GM18517 (cell line): ENCODE measurements around the gene PCDHB6.
"Not testable (repeated sequence)": the region's sequence is repeated elsewhere in the genome, so short reads cannot be mapped to it uniquely, and the experiment has no call there.

Experiments
- ATAC-seq: cut with Tn5 transposase; IDR thresholded peaks from one replicate; pipeline ENCODE4 v1.9.1; 2021; ENCODE audit warnings: mild to moderate bottlenecking, moderate library complexity; ENCODE audit not compliant: unreplicated experiment

The PCDHB6 gene

GRCh38 chr5:141149812-141150211 is at the start of gene PCDHB6:
Gene PCDHB6, plus strand, starts transcription at chr5:141150057. Its CDS starts 201 bp downstream, at chr5:141150258.
- ATAC-seq, result no peak

- no peak for ATAC-seq
Observed at GRCh38 chr5:141100243-141100805, 49.5 kb upstream of the PCDHB6 start, which contains the start of gene PCDHB3. Gene PCDHB3, plus strand, starts transcription at chr5:141100473. Its CDS starts 177 bp downstream, at chr5:141100650.

DNA sequence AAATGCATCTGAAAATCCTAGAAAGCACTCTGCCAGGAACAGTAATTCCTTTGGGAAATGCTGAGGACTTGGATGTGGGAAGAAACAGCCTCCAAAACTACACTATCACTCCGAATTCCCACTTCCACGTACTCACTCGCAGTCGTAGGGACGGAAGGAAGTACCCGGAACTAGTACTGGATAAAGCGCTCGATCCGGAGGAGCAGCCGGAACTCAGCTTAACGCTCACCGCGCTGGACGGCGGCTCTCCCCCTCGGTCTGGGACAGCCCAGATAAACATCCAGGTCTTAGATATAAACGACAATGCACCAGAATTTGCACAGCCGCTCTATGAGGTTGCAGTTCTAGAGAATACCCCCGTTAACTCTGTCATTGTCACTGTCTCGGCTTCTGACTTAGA is 48.8 kb upstream of the PCDHB6 start:
- no peak for ATAC-seq

DNA sequence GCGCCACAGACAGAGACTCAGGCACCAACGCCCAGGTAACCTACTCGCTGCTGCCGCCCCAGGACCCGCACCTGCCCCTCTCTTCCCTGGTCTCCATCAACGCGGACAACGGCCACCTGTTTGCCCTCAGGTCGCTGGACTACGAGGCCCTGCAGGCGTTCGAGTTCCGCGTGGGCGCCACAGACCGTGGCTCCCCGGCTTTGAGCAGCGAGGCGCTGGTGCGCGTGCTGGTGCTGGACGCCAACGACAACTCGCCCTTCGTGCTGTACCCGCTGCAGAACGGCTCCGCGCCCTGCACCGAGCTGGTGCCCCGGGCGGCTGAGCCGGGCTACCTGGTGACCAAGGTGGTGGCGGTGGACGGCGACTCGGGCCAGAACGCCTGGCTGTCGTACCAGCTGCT is 47.8 kb upstream of the PCDHB6 start:
- ATAC-seq, result not testable (repeated sequence)

DNA sequence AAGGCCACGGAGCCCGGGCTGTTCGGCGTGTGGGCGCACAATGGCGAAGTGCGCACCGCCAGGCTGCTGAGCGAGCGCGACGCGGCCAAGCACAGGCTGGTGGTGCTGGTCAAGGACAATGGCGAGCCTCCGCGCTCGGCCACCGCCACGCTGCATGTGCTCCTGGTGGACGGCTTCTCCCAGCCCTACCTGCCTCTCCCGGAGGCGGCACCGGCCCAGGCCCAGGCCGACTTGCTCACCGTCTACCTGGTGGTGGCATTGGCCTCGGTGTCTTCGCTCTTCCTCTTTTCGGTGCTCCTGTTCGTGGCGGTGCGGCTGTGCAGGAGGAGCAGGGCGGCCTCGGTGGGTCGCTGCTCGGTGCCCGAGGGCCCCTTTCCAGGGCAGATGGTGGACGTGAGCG is 47.4 kb upstream of the PCDHB6 start:
- ATAC-seq, result not testable (repeated sequence)

DNA sequence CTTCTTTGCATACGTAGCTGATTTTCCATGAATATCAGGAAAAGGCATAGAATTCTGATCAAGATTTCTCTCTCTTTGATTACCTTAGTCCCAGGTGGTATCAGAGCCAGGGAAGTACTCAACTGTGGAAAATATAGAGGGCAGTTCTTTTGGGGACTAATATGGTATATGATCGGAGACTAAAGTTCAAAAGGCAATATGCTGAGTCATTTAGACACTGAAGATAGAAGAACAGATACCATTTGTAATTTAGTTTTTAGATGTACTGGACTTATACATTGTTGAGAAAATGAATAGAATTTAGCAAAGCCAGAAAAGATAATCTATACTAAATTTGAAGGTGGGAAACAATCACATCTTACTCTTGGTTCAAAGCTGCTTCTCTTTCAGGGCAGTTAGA is 44.5 kb upstream of the PCDHB6 start:
- ATAC-seq, result no peak

DNA sequence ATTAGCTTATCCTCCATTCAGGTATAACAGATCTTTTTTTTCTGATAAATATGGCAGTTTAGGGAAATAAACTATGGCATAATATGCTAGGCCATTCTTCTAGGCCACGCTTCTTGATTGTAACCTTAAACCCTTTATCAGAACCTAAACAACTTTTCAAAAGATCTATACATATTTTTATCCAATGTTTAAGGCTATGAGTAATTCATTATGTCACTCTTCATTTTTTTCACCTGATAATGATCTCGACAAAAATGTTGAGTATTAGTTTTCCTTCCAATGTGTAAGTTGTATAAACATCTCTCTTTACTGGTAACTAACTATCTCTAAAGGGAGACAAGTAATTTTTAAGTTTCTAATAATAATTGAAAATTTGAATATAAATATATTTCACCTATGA is 30.6 kb upstream of the PCDHB6 start:
- no peak for ATAC-seq

DNA sequence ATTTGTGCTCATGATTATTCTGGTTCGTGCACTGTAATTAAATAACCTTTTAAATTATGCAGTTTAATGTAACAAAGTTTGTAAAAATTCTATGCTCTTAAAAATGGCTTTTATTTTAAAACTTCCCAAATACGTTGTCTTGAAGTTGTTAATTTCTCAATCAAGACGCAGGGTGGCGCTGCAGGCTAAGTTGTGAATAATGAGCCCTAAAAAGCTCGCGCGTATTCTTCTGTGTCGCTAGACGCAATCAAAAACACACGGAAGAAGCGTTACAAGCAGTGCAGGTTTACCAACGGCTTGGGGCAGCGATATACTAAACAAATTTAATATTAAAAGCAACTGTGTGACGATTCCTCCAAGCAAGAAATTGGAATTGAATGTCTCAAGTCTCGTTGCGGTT is 28.3 kb upstream of the PCDHB6 start, which contains the start of gene PCDHB4:
Gene PCDHB4, plus strand, starts transcription at position 256 of the 400 bp plus-strand sequence. CDS start 181 bp downstream, outside the sequence.
- ATAC-seq, result no peak

DNA sequence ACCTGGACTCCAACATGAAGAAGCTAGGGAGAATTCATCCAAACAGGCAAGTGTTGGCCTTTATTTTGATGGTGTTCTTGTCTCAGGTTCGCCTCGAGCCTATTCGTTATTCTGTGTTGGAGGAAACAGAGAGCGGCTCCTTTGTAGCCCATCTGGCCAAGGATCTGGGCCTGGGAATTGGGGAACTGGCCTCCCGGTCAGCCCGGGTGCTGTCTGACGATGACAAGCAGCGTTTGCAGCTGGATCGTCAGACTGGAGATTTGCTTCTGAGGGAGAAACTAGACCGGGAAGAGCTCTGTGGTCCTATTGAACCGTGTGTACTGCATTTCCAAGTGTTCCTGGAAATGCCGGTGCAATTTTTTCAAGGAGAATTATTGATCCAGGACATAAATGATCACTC is 27.9 kb upstream of the PCDHB6 start:
- ATAC-seq, result no peak

DNA sequence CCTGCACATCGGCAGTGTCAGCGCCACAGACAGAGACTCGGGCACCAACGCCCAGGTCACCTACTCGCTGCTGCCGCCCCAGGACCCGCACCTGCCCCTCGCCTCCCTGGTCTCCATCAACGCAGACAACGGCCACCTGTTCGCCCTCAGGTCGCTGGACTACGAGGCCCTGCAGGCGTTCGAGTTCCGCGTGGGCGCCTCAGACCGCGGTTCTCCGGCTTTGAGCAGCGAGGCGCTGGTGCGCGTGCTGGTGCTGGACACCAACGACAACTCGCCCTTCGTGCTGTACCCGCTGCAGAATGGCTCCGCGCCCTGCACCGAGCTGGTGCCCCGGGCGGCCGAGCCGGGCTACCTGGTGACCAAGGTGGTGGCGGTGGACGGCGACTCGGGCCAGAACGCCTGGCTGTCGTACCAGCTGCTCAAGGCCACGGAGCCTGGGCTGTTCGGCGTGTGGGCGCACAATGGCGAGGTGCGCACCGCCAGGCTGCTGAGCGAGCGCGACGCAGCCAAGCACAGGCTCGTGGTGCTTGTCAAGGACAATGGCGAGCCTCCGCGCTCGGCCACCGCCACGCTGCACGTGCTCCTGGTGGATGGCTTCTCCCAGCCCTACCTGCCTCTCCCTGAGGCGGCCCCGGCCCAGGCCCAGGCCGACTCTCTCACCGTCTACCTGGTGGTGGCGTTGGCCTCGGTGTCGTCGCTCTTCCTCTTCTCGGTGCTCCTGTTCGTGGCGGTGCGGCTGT is 26.3 kb upstream of the PCDHB6 start:
- not testable (repeated sequence) for ATAC-seq

- no peak for ATAC-seq
Observed at GRCh38 chr5:141127305-141127704, 22.6 kb upstream of the PCDHB6 start.

DNA sequence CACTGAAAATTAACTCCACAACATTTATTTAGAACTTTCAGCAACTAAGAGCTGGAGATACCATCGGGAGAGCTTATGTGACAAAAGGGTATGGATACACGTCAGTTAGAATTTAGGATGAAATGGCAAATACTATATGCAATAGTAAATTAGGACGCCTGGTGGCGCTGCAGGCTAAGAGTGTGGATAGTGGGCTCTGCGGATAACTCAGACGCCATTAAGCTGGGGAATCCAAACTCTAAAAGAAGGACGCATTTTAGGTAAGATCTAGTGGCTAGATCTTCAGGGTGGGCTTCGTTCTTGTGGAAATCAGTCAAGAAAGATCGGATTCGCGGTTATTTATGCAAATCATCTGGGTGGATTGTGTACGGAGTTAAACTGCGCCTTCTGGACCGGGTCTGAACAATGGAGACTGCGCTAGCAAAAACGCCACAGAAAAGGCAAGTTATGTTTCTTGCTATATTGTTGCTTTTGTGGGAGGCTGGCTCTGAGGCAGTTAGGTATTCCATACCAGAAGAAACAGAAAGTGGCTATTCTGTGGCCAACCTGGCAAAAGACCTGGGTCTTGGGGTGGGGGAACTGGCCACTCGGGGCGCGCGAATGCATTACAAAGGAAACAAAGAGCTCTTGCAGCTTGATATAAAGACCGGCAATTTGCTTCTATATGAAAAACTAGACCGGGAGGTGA is 14.7 kb upstream of the PCDHB6 start, which contains the start of gene PCDHB5:
Gene PCDHB5, plus strand, starts transcription at position 177 of the 688 bp plus-strand sequence. Its CDS starts 229 bp downstream, at position 406.
- no peak for ATAC-seq

DNA sequence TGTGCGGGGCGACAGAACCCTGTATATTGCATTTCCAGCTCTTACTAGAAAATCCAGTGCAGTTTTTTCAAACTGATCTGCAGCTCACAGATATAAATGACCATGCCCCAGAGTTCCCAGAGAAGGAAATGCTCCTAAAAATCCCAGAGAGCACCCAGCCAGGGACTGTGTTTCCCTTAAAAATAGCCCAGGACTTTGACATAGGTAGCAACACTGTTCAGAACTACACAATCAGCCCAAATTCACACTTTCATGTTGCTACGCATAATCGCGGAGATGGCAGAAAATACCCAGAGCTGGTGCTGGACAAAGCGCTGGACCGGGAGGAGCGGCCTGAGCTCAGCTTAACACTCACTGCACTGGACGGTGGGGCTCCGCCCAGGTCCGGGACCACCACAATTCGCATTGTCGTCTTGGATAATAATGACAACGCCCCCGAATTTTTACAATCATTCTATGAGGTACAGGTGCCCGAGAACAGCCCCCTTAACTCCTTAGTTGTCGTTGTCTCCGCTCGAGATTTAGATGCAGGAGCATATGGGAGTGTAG is 14.1 kb upstream of the PCDHB6 start:
- no peak for ATAC-seq

DNA sequence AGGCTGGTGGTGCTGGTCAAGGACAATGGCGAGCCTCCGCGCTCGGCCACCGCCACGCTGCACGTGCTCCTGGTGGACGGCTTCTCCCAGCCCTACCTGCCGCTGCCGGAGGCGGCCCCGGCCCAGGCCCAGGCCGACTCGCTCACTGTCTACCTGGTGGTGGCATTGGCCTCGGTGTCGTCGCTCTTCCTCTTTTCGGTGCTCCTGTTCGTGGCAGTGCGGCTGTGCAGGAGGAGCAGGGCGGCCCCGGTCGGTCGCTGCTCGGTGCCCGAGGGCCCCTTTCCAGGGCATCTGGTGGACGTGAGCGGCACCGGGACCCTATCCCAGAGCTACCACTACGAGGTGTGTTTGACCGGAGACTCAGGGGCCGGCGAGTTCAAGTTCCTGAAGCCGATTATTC is 12.5 kb upstream of the PCDHB6 start:
- ATAC-seq, result not testable (repeated sequence)

DNA sequence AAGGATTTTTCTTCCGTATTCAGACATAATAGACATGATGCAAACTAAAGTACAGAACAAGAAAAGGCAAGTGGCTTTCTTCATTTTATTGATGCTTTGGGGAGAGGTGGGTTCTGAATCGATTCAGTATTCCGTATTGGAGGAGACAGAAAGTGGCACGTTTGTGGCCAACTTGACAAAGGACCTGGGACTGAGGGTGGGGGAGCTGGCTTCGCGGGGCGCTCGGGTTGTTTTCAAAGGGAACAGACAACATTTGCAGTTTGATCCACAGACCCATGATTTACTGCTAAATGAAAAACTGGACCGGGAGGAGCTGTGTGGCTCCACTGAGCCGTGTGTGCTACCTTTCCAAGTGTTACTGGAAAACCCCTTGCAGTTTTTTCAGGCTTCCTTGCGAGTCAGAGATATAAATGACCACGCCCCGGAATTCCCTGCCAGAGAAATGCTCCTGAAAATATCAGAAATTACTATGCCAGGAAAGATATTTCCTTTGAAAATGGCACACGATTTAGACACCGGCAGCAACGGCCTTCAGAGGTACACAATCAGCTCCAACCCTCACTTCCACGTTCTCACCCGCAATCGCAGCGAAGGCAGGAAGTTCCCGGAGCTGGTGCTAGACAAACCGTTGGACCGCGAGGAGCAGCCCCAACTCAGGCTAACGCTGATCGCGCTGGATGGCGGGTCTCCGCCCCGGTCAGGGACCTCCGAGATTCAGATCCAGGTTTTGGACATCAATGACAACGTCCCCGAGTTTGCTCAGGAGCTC is 551 bp downstream of the PCDHB6 start:
- ATAC-seq, result no peak

GRCh38 chr5:141150993-141151325 is 1.1 kb downstream of the PCDHB6 start:
- ATAC-seq, result no peak

DNA sequence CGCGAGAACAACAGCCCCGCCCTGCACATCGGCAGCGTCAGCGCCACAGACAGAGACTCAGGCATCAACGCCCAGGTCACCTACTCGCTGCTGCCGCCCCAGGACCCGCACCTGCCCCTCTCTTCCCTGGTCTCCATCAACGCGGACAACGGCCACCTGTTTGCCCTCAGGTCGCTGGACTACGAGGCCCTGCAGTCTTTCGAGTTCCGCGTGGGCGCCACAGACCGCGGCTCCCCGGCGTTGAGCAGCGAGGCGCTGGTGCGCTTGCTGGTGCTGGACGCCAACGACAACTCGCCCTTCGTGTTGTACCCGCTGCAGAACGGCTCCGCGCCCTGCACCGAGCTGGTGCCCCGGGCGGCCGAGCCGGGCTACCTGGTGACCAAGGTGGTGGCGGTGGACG is 1.8 kb downstream of the PCDHB6 start:
- ATAC-seq, result not testable (repeated sequence)

DNA sequence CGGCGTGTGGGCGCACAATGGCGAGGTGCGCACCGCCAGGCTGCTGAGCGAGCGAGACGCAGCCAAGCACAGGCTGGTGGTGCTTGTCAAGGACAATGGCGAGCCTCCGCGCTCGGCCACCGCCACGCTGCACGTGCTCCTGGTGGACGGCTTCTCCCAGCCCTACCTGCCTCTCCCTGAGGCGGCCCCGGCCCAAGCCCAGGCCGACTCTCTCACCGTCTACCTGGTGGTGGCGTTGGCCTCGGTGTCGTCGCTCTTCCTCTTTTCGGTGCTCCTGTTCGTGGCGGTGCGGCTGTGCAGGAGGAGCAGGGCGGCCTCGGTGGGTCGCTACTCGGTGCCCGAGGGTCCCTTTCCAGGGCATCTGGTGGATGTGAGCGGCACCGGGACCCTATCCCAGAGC is 2.2 kb downstream of the PCDHB6 start:
- not testable (repeated sequence) for ATAC-seq

- ATAC-seq, result no peak
Observed at GRCh38 chr5:141155540-141156374, 5.9 kb downstream of the PCDHB6 start.

GRCh38 chr5:141157356-141157755 is 7.5 kb downstream of the PCDHB6 start:
- ATAC-seq, result not testable (repeated sequence)
